Measurements from ENCODE around the gene TWSG1.
"Not testable (repeated sequence)": the region's sequence is repeated elsewhere in the genome, so short reads cannot be mapped to it uniquely, and the experiment has no call there.

Gene TWSG1

DNA sequence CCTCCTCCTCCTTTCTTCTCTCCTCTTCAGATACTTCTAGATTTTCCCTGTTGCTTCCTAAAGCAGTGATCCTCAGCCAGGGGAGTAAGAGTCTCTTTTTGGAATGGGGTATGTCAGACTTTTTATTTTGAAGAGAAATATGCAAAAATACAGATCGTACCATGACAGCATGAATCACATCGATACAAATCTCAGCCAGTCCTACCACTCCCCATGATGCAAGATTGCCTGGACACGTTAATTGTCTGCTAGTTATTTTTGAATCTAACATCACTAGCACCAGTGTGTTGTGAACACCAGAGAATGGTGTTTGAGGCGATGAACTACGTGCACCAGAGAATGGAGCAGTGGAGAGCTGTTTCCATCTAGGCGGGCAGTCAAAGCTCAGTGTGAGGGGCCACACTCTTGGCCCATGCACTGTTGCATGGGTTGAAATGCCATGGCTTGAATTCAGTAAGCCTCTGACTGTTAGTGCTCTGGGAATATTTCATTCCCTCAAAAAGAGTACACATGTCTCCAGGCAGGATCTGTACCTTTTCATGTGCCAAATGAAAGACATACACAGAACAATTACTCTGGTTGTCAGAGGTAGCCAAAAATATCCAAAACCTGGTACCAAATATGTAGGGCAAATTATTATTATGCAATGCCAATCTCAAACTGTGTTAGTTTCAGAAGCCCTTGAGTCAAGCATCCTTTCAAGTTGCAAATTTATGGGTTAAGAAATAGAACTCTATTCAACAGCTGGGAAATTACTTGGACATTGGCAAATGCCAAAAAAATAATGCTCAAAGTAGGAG is 94.5 kb downstream of the TWSG1 start:
- DNase-seq = no peak

DNA sequence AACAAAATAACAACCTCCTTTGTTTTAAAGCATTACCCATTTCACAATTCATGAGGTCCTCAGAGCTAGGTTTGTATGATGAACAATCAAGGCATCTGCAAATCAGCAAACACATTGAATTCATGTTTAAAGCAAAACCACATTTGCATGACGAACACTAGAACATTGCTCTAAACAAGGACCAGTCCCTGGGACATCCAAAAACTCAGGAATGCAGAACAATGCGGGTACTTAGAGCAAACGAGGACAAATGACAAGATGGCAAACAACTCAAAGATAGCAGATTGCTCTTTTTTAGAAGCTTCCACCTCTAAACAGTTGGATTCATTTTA is 95.1 kb downstream of the TWSG1 start:
- DNase-seq = no peak

DNA sequence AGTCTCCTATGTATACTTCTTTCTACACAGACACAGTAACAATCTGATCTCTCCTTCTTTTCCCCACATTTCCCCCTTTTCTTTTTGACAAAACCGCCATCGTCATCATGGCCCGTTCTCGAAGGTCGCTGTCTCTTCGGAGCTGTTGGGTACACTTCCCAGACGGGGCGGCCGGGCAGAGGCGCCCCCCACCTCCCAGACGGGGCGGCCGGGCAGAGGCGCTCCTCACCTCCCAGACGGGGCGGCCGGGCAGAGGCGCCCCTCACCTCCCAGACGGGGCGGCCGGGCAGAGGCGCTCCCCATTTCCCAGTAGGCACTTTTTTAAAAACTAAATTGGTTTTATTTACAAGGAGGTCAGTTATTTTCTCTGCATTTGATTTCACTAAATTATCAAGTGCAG is 95.7 kb downstream of the TWSG1 start:
- DNase-seq = not testable (repeated sequence)

DNA sequence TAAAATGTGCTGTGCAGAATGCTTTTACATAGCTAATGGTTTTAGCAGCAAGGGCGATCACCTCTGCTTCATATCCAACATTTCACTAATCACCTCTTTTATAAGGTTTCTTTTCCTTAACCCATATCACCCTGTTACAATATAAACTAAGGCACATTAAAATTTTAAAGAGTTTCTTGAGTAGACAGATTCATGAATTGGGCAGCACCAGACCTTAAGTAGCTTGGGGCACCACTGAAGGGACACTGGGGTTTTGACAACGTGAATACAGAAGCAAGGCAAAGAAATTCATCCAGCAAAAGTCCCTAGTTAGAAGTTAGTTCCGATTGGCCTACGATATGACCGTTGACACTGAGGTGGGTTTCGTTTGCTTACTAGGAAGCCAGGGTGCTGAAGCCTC is 96.7 kb downstream of the TWSG1 start:
- DNase-seq = no peak

DNA sequence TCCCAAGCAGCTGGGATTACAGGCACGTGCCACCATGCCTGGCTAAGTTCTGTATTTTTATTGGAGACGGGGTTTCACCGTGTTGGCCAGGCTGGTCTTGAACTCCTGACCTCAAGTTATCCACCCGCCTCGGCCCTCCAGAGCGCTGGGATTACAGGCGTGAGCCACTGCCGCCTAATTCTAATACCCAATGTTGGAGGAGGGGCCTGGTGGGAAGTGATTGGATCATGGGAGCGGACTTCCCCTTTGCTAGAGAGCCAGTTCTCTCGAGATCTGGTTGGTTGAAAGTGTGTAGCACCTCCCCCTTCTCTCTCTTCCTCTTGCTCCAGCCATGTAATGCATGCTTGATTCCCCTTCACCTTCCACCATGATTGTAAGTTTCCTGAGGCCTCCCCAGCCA is 98.5 kb downstream of the TWSG1 start:
- not testable (repeated sequence) for DNase-seq

DNA sequence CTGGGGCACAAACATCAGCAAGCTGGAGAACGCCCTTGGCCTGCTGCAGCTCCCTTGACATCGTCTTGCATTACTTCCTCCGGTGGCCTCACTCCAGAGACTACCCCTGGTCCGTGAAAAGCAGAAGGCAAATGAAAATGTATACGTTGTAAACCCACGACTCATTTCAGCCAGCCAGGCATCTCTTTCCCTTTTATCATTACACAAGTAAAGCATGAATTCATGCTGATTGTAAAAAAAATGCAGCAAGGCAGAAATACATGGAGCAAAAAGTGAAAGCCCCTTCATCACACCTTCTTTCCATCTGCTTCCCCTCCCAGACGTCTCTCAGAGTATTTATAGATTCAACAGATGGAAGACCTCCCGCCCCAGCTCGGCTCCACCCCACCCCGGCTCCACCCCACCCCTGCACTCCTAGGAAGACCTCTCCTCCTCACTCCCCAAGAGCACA is 99.1 kb downstream of the TWSG1 start:
- DNase-seq = no peak

DNA sequence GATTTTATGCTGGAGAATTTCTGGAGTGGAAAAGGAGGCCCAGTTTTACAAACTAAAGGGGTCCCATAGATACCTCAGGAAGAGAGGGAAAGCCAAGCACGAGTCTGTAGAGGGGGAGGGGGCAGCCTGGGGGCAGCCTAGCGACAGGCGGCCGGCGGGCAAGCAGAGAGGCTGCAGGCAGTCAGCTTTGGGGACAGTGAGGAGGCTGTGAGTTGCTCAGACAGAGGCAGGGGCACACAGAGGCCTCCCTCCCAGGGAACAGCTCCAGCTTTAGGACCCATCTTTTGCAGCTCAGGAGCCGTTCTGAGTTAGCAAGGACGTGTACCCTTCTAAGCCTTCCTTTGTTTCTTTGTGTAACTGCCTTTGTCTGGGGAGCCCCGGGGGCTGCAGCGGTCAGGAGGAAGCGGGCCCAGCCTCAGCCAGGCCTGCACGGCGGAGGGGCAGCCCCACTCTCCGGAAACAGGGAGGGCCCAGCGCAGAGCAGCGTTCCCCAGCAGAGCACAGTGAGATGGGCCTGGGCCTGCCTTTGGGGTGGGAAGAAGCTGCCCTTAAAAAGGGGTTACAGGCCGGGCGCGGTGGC is 99.6 kb downstream of the TWSG1 start:
- no peak for DNase-seq

DNA sequence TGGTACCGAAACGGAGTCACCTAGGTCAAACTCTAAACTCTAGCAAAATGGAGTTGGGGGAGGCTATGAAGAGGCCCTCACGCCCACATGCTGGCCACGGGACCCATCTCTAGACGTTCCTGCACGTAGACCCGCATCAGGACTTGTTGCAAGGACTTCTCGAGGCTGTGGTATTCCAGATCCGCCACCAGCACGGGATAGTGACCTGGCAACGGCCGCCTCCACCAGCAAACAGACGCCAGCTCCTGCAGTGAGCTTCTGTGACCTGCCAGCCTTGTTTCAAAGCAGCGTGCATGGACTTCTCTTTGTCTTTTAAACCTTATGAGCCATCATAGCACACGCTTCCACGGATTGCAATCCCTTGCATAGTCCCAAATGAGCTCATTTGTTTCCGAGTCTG is 100.5 kb downstream of the TWSG1 start:
- no peak for DNase-seq

DNA sequence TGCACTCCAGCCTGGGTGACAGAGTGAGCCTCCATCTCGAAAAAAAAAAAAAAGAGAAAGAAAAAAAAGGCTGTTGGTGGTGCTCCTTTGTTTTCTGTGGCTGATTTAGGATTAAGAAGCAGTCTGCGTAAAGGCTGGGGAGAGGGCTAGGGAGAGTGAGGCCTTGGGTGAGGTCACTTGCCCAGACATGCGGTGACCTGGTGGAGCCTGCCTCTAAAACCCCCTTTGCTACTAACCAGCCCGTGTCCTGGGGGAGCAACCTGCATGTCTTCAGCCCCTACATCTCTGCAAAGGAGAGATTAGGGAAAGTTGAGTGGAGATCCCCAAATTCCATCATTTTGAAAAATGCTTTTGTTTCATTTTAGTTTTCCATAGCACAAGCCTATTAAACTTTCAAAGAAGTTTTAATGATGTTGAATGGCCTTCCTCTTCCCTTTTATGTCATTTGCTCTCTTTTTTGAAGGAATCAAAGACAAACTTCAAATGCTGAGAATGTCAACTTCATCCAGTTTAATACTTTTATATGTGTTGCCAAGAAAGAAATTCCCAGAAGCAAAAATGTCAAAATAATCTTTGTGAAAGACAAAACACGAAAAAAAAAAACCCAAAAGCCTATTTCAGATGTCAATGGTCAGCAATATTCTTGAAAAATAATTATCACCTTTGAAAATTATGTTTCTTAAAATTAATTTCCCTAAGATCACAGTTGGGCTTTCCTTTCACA is 101.8 kb downstream of the TWSG1 start:
- DNase-seq = no peak

DNA sequence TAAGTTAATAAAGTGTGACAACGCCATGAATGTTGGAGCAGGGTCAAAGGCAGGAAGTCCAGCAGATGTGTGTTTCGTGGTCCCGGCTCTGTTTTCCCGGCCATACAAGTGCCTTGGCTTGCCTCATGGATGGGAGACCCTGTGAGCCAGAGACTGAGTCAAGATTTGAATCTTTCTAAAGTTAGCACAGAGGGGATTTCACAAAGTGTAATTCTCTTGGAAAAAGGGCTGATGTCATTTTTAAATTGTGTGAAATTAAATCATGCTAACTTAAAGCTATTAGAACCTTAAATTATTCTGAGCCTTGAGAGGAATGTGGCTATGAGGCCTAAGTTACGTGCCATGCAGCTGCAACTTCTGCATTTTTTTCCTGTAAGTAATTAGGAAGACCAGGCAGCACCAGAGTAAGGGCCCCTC is 102.5 kb downstream of the TWSG1 start:
- DNase-seq = no peak

DNA sequence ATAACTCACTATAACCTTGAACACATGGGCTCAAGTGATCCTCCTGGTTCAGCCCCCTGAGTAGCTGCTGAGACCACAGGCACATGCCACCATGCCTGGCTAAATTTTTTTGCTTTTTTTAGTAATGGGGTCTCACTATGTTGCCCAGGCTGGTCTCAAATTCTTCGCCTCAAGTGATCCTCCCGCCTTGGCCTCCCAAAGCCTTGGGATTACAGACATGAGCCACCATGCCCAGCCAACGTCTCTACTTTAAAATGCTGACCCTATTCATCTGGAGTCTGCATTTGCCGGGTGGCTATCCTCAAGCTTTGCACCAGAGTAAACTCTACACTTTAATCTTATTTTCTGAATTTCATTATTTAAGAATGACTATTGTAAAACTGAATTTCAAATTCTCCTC is 103.1 kb downstream of the TWSG1 start:
- DNase-seq = no peak

DNA sequence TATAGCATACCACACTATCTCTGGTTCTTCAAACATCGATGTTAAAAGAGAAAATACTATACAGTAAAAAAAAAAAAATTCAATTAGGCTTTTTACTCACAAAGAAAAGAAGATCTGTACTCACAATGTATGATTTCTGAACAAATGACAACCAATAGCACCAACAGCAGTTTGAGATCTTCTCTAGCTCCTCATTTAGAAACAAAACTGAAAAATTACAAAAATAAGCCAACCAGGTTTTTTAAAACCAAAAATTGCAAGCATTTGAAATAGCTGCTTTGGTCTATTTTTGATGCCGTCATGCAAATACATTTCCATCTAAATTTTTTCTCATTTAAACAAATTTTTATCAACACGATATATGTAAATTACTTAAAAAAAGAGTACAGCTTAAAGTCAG is 106.5 kb downstream of the TWSG1 start:
- no peak for DNase-seq

DNA sequence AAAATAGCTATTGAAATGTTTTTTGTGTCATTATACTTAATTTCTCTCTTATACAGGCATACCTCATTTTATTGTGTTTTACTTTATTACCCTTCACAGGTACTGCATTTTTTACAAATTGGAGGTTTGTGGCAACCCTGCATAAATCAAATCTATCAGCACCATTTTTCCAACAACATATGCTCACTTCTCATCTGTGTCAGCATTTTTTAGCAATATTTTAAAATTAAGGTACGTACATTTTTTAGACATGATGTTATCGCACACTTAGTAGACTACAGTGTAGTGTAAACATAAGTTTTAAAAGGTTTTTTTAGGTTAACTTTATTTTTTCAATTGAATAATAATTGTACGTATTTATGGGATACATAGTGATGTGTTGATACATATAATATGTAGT is 110.0 kb downstream of the TWSG1 start:
- DNase-seq = no peak

DNA sequence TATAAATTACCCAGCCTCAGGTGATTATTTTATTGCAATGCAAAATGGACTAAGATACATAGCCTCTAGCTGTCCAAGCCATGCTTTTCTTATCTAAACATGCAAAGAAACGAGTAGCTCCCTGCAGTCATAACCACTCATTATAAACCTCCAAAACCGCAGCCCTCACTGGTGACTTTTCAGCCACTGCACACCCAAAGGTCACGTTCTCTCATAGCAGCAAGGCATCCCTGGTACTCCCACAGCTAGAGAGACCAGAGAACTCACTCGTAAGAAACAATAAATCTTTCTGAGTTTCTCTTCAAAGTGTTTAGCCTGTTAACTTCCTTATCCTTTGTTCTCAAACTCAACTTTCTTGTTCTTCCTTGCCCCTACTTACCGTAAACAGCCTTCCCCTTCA is 112.3 kb downstream of the TWSG1 start:
- DNase-seq = no peak

DNA sequence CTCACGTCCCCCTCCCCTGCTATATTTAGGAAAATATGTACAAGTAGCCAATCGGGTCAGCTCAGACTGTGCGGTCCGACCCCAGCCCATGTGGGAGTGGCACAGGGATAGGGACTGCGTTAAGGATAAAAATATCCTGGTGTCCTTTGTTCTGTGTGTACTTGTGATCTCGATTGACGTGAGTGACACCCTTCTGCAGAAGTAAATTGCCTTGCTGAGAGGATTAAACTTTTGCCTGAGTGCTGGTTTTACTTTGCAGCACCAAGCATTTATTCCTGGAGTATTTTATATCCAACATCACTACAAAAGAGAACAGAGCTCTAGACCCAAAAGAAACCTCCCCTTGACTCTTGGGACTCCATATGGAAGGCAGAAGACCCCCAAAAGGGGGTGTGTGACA is 112.8 kb downstream of the TWSG1 start:
- DNase-seq = no peak

DNA sequence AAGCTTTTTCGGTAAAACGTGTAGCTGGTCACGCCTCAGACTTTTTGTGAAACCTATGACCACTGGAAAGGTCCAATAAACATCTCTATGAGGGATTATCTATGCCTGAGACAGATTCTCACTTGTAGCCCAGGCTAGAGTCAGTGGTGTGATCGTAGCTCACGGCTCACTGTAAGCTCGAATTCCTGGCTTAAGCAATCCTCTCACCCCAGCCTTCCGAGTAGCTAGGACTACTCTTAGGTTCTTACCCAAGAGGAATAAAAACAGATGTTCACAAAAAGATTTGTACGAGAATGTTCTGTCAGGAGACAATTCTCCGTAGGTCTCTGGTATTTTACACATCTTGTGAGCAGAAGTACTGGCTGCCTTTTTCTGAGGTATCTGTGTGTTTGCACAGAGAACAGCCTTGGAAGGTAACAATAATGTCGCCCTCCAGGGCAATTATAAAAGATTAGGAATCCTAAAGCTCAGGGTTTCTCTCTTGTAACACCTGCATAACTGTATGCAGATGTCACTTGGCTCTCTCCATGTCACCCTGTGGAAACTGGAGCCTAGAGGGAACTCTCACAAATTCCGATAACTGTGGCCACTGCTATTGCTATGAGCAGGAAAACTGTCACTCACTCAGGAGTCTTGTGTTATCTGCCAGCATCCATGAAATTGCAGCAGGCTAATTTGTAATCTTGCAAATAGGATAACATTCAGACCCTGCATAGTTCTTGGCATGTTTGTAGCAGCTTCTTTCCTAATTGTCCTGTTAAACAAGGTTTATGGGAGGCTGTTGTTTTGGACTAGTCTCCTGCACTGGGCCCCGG is 115.2 kb downstream of the TWSG1 start:
- no peak for DNase-seq

DNA sequence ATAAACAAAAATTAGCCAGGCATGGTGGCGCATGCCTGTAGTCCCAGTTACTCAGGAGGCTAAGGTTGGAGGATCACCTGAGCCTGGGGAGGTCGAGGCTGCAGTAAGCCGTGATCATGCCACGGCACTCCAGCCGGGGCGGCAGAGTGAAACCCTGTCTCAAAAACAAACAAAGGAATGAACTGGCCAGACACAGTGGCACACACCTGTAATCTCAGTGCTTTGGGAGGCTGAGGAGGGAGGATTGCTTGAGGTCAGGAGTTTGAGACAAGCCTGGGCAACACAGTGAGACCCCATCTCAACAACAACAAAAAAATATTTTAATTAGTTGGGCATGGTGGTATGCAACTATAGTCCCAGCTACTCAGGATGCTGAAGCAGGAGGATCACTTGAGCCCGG is 116.3 kb downstream of the TWSG1 start:
- DNase-seq = not testable (repeated sequence)

All from activated CD4-positive, alpha-beta T cell treated with anti-CD3 and anti-CD28 coated beads, Interleukin-2, amount 50 U/mL, for 4 hours (primary cell).